HG03571 (cell line): ENCODE data around the gene BSDC1.
"Not testable (repeated sequence)": the region's sequence is repeated elsewhere in the genome, so short reads cannot be mapped to it uniquely, and the experiment has no call there.

Experiments used
- ATAC-seq: cut with Tn5 transposase; IDR thresholded peaks from one replicate; pipeline ENCODE4 v1.9.1; 2021; ENCODE audit not compliant: unreplicated experiment

The BSDC1 gene

GRCh38 chr1:32361308-32361673 is 33.0 kb downstream of the BSDC1 start:
- ATAC-seq, result no peak

- no peak for ATAC-seq
Observed at GRCh38 chr1:32358435-32358834, 35.8 kb downstream of the BSDC1 start.

- no peak for ATAC-seq
Observed at GRCh38 chr1:32357614-32358013, 36.6 kb downstream of the BSDC1 start.

- ATAC-seq, result no peak
Observed at GRCh38 chr1:32356478-32356877, 37.8 kb downstream of the BSDC1 start.

GRCh38 chr1:32355778-32356177 is 38.5 kb downstream of the BSDC1 start:
- ATAC-seq, result not testable (repeated sequence)

DNA sequence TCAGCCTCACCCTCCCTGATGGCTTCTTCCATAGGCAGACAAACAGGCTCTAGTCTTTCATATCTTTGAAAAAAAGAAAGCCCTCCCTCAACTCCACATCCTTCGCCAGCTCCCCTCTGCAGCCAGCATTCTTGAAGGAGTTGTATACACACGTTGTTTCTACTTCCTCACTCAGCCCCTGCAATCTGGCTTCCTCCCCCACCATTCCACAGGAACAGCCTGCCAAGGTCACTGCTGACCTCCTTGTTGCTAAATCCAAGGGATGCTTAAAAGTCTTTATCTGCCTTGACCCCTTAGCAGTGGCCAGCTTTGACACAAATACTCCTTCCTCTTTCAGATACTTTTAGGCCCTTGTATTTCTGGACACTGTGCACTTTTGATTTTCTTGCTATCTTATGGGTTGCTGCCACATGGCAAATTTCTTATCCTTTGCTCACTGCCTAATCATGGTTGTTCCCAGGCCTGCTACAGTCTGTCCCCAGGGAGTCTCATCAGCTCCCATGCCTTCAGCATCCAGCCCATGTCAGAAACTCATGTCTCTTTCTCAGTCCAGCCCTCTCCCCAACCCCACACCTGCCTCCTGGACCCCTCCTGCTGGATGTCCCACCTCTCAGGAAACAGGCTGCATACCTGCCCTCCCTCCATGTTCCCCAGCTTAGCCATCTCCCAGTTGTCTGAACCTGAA is 40.2 kb downstream of the BSDC1 start:
- no peak for ATAC-seq

DNA sequence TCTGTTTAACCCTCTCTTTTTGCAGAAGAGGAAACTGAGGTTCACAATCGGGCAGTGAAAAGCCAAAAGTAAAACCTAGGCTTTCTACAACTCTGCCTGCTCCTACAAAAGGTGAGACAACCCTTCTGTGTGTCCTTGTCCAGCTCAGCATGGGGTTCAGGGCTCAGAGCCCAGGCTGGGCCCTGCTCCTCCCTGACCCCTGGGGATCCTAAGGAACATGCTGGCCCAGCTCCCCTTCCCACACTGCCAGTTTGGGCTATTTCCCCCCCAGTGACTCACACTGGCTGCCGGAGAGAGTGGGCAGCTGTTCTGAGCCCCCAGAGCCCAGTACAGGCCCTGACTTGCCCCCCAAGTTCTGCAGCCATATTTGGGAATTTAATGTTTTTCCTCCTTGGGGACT is 40.8 kb downstream of the BSDC1 start:
- ATAC-seq, result no peak

- no peak for ATAC-seq
Observed at GRCh38 chr1:32352831-32353383, 41.3 kb downstream of the BSDC1 start.

GRCh38 chr1:32352239-32352745 is 41.9 kb downstream of the BSDC1 start:
- ATAC-seq, result no peak

DNA sequence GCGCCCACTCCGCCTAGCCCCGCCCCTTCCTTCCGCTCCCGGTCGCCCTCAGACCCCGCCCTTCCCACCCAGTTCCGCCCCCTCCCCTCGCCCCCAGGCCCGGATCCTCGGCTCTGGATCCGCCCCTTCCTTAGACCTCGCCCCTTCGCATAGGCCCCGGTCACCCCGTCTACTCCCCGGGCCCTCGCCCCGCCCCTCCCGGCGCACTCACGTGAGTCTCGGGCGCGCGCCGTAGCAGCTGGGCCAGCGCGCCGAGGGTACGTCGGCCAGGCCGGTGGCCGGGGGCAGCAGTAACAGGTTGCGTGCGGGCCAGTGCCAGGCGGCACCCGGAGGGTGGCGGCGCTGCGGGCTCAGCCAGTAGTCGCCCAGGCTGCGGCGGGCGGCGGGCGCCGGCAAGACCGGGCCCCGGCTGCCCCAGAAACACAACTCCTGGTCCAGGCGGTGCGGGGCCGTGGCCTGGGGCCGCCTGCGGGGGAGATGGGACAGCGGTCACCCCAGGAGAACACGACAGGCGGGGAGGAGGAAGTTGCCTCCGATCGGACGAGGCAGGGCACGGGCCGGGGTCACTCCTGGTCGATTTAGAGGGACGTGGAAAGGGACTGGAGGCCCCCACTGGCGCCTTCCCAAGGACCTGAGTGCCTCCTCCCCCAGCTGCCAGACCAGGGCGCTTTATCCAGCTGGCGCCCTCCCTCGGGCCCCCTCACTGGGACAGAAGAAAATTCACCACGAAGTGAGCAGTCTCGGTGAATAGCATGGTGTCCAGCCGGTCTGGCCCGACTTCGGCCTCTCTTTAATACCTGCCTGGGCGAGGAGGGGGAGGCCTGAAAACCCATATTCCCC is 42.6 kb downstream of the BSDC1 start:
- peak; percentile 77 for ATAC-seq

DNA sequence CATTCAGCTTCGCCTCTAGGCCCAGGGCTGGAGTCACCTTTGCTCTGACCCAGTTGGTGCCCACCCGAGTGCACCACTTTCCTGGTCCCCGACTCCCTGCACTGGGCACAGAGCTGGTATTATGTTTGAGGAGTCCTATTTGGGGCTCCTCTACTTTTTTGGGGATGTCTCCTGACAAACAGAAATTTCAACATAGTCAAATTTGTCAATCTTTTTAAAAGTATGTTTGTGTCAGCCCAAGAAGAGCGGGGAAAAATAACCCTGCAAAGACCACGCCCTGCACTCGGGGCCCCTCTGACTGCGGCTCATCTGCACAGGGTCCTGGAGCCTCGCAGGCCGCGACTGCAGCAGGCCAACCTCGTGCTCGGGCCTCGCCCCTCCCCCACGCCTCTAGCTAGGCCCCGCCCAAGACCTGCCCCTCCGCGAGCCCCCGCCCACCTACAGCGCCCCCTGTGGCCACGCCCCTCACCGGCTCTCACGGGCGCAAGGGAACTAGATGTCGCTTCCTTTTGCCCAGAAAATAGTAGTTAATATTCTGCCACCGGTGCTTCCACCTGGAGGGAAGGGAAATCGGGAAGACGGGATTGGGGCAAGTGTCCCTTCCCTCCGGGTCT is 43.3 kb downstream of the BSDC1 start:
- peak; percentile 34 for ATAC-seq

DNA sequence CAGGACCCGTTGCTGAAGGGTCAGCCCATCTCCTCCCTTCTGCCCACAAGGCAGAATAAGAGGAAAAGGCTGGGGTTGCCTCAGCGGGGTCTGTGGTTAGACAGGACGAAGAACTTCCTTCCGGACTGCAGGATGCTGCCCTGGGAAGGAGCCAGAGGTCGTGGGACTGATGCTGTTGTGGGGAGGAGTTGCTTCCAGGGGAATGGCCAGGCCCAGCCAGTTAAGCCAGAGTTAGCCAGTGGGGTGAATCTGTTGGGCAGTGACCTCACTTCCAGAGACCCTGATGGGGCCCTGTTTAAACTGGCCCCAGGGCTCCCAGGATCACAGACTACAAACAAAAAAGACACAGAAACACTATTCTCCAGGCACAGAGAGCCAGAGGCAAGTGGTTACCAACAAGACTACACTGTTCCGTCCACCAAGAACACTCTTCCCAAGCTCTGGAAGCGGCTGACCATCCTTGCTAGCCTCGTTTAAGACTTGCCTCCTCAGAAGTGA is 45.0 kb downstream of the BSDC1 start:
- ATAC-seq, result no peak

DNA sequence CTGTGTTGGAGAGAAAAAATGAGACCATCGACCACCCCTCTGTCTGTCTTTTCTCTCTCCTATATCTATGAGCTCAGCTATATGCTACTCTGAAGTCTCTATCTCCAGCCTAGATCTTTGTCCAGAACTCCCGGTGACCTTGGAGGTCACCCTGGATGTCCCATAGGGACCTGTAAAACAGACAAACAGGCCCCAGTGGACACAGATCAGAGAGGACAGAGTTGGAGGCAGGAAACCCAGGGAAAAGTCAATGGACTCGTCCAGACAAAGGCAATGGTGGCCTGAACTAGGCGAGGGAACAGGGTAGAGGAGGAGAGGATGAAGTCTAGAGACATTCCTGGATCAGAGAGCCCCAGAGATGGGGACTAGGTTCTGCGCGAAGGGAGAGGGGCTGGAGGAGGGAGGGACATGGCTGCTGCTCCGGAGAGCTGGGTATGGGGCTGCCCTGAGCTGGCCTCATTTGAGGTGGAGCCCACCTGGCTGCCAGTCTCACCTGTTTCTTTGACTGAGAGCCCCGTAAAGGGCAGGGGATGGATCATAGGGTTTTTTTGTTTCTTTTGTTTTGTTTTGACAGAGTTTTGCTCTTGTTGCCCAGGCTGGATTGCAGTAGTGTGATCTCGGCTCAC is 47.6 kb downstream of the BSDC1 start:
- no peak for ATAC-seq

DNA sequence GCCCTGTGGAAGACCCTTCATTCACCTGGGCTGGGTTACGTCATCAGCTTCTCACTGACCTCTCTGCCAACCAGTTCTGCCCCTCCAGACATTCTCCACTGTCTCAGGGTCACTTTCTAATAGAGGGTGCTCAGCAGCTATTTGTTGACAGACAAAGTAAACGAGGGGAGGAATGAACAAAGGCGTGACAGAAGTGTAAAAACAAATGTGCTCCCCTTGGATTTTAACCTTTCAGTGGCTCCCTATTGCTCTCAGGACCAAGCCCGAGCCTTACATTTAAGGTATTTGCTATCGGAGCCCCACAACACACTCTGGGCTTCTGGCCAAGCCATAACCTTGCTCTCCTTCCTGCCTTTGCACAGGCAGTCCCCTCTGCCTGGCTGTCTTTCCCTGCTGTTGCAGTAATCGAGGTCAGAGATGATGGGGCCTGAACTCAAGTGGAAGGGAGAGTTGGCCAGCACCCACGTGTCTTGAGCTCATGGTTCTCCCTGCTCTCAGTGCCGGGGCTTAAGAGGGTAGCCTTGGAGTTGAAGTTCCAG is 48.9 kb downstream of the BSDC1 start:
- no peak for ATAC-seq

DNA sequence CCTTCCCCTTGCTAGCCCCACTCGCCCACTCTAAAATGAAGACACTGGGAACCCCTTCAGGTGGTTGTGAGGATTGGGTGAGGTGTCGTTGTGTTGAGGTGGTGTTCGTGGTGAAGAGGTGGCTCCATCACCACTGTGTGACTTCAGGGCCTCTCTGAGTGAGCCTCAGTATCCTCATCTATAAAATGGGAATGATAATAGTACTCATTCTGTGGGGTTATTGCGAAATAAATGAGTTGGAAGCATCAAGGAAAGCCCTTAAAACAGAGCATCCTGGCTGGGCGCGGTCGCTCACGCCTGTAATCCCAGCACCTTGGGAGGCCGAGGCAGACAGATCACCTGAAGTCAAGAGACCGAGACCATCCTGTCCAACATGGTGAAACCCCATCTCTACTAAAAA is 51.5 kb downstream of the BSDC1 start:
- no peak for ATAC-seq

GRCh38 chr1:32341971-32342370 is 52.3 kb downstream of the BSDC1 start:
- no peak for ATAC-seq

DNA sequence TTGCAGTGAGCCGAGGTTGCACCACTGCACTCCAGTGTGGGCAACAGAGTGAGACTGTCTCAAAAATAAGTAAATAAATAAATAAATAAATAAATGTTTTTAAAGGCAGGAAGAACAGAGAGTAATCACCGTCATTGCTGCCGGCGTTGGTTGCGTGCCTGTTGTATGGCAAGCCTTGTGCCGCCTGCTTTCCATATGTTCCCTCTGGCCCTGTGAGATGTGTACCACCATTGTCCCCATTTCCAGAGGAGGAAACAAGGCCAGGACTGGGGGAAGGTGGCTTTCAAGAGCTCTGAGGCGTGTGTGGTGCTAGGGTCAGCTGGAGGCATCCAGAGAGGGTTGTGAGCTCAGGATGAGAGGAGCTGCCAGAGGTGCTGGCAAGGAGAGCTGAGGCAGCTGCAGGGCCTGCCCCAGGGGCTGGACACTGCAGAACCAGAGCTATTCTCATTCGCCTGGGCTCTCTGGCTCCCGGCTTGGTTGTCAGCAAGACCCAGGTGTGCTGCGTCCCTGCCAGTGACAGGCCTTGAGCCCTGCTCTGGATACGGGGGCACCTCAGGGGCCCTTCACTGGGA is 53.0 kb downstream of the BSDC1 start:
- no peak for ATAC-seq

DNA sequence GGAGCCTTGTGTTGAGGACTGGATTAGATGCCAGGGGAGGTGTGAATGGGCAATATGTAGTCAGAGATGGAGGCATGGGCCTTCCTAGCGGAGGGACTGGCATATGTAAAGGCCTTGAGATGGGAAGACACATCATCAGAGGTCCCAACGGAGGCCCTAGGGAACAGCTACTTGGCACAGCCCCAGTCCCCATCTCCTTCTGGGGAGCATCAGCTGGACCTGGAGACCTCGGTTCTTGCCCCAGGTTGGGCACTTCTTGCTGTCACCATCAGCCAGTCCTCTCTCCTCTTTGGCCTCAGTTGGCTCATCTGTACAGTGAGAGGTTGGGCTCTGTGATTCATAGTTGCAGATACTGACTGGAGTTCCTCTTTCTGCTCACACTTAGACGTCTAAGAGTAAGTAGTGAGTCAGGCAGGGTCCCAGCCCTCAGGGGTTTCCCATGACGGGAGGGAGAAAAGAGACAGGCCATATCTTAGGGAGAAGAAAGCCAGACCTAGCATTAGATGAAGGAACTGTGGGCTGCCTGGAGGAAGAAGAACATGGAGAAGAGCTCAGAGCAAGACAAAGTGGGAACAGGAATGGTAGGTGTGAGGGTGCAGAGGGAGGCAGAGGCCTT is 54.8 kb downstream of the BSDC1 start:
- peak; percentile 27 for ATAC-seq

DNA sequence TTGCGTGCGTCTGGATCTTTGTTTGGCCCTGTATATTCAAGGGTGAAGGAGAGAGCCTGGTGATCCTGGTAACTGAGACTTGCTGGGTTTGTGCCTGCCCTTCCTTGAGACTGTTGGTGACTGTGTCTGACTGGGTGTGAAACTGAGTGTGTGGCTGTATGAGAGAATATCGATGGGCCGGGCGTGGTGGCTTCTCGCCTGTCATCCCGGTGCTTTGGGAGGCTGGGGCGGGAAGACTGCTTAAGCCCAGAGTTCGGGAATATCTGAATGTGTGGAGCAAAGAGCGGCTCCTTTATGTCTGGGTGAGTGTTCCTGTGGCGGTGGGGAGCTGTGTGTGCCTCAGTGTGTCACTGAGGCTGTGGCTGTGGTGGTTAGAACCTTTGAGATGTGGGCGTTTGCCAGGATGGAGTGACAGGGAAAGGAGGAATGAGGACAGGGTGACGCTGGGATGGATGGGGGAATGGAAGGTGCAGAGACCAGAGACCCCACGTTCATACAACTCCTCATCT is 55.5 kb downstream of the BSDC1 start:
- no peak for ATAC-seq
